HG02623 (cell line): ENCODE data around the gene TACR1.

Source experiments
- ATAC-seq: cut with Tn5 transposase; IDR thresholded peaks from one replicate; pipeline ENCODE4 v1.9.1; 2021; ENCODE audit warnings: moderate library complexity; ENCODE audit not compliant: unreplicated experiment

TACR1 gene

GRCh38 chr2:75025216-75025615, 174.1 kb downstream of the TACR1 start:
- ATAC-seq: no peak

GRCh38 chr2:75023666-75024455, 175.5 kb downstream of the TACR1 start:
- no peak for ATAC-seq

- ATAC-seq: no peak
These were observed 176.8 kb downstream of the TACR1 start for GRCh38 chr2:75022516-75022915.

- ATAC-seq: no peak
These were observed 177.6 kb downstream of the TACR1 start for GRCh38 chr2:75021672-75022071.

- no peak for ATAC-seq
These were observed 178.8 kb downstream of the TACR1 start for GRCh38 chr2:75020476-75020875.

GRCh38 chr2:75019790-75020189, 179.5 kb downstream of the TACR1 start:
- no peak for ATAC-seq

GRCh38 chr2:75018162-75018561, 181.2 kb downstream of the TACR1 start:
- ATAC-seq: no peak

- no peak for ATAC-seq
These were observed 187.2 kb downstream of the TACR1 start for GRCh38 chr2:75012080-75012479.

- ATAC-seq: no peak
These were observed 188.7 kb downstream of the TACR1 start for GRCh38 chr2:75010571-75010970.

- no peak for ATAC-seq
These were observed 191.5 kb downstream of the TACR1 start for GRCh38 chr2:75007819-75008218.

- ATAC-seq: no peak
These were observed 192.3 kb downstream of the TACR1 start for GRCh38 chr2:75007061-75007460.

GRCh38 chr2:75006041-75006440, 193.3 kb downstream of the TACR1 start:
- no peak for ATAC-seq

- ATAC-seq: no peak
These were observed 195.5 kb downstream of the TACR1 start for GRCh38 chr2:75003773-75004172.

- no peak for ATAC-seq
These were observed 196.0 kb downstream of the TACR1 start for GRCh38 chr2:75003276-75003675.

GRCh38 chr2:75002007-75002406, 197.3 kb downstream of the TACR1 start:
- ATAC-seq: no peak

GRCh38 chr2:74999468-74999867, 199.9 kb downstream of the TACR1 start:
- ATAC-seq: no peak
